WERI-Rb-1 (cell line): Measurements from ENCODE around the gene PRRX2.
"Not testable (repeated sequence)": the region's sequence is repeated elsewhere in the genome, so short reads cannot be mapped to it uniquely, and the experiment has no call there.

Source experiments
- DNase-seq: peaks from one replicate; pipeline ENCODE4 v3.0.0-alpha.2; 2020
- H3K27ac ChIP-seq: fragments of 250-450 bp; sonication (Bioruptor Pico); 2 replicates; pipeline ENCODE4 v1.5.1; 2020; ENCODE audit warnings: mild to moderate bottlenecking, moderate library complexity
- H3K27me3 ChIP-seq: fragments of 250-450 bp; sonication (Bioruptor Pico); 2 replicates; pipeline ENCODE4 v1.5.1; 2021; ENCODE audit warnings: mild to moderate bottlenecking, low read depth, moderate library complexity; ENCODE audit not compliant: insufficient read depth, severe bottlenecking
- H3K36me3 ChIP-seq: fragments of 250-450 bp; sonication (Bioruptor Pico); 2 replicates; pipeline ENCODE4 v1.5.1; 2020; ENCODE audit warnings: mild to moderate bottlenecking, moderate library complexity
- H3K4me3 ChIP-seq: 2 replicates; pipeline ENCODE4 v1.5.1; 2011; ENCODE audit warnings: low read depth, mild to moderate bottlenecking, control low read depth, low read length
- H3K9me3 ChIP-seq: fragments of 250-450 bp; sonication (Bioruptor Pico); 2 replicates; pipeline ENCODE4 v1.5.1; 2021; ENCODE audit warnings: mild to moderate bottlenecking, moderate library complexity; ENCODE audit not compliant: severe bottlenecking
- CTCF ChIP-seq: IDR thresholded peaks from 2 replicates; pipeline ENCODE4 v1.5.1; 2011; ENCODE audit warnings: low read depth, mild to moderate bottlenecking, control low read depth, inconsistent platforms, low read length

The PRRX2 gene

GRCh38 chr9:129654554-129655040 is 10.8 kb upstream of the PRRX2 start:
- Histone ChIP-seq H3K9me3 (peaks cover 6% of the 10 kb centered on the region), H3K27ac (no peak overlapping the region), H3K36me3 (no peaks in the 10 kb centered on the region), H3K27me3 (no peaks in the 10 kb centered on the region), H3K4me3 (no peak overlapping the region)
- no peak for DNase-seq
- no peak for TF ChIP-seq CTCF

GRCh38 chr9:129655154-129655553 is 10.3 kb upstream of the PRRX2 start:
- no peak overlapping the region for H3K27ac ChIP-seq
- H3K36me3 ChIP-seq: no peaks in the 10 kb centered on the region
- DNase-seq: no peak
- TF ChIP-seq CTCF: no peak
- H3K9me3 ChIP-seq: peaks cover 10% of the 10 kb centered on the region
- H3K4me3 ChIP-seq: no peak overlapping the region
- no peaks in the 10 kb centered on the region for H3K27me3 ChIP-seq

GRCh38 chr9:129655696-129656095 is 9.8 kb upstream of the PRRX2 start:
- no peaks in the 10 kb centered on the region for H3K27me3 ChIP-seq
- DNase-seq: no peak
- no peak for TF ChIP-seq CTCF

GRCh38 chr9:129656795-129657390 is 8.6 kb upstream of the PRRX2 start:
- Histone ChIP-seq H3K9me3 (peaks cover 10% of the 10 kb centered on the region), H3K4me3 (no peak overlapping the region), H3K27ac (no peak overlapping the region), H3K27me3 (no peaks in the 10 kb centered on the region), H3K36me3 (no peaks in the 10 kb centered on the region)
- no peak for DNase-seq
- TF ChIP-seq CTCF: no peak

More at GRCh38 chr9:129655696-129656095, 9.8 kb upstream of the PRRX2 start:
- Histone ChIP-seq H3K4me3 (no peak overlapping the region), H3K27ac (no peak overlapping the region), H3K9me3 (peaks cover 10% of the 10 kb centered on the region), H3K36me3 (no peaks in the 10 kb centered on the region)

- peaks cover 10% of the 10 kb centered on the region for H3K9me3 ChIP-seq
- TF ChIP-seq CTCF: no peak
- no peaks in the 10 kb centered on the region for H3K27me3 ChIP-seq
- no peak overlapping the region for H3K27ac ChIP-seq
- no peak for DNase-seq
- H3K36me3 ChIP-seq: no peaks in the 10 kb centered on the region
- no peak overlapping the region for H3K4me3 ChIP-seq
These were observed 4.4 kb upstream of the PRRX2 start for GRCh38 chr9:129661029-129661428.

- H3K9me3 ChIP-seq, H3K27me3 ChIP-seq, DNase-seq, H3K36me3 ChIP-seq, H3K4me3 ChIP-seq, H3K27ac ChIP-seq: not testable (repeated sequence)
These were observed 3.2 kb upstream of the PRRX2 start for GRCh38 chr9:129662239-129662638.
